H1 (cell line): Measurements from ENCODE around the gene HOXC13.

Source experiments
- CTCF ChIP-seq, 3 experiments: IDR thresholded peaks; 1 replicate in 2 of 3; 2 replicates in 1 of 3; pipeline versions ENCODE4 v1.5.1 to v1.6.1; 2011; ENCODE audit warnings: low read length in 3 of 3, mild to moderate bottlenecking in 3 of 3, inconsistent platforms in 2 of 3, low read depth in 1 of 3, moderate library complexity in 1 of 3; ENCODE audit not compliant: insufficient read depth in 1 of 3; ENCODE audit errors: control extremely low read depth in 1 of 3
- POLR2A ChIP-seq, 2 experiments: IDR thresholded peaks; 1 replicate in 1 of 2; 2 replicates in 1 of 2; pipeline ENCODE4 v1.6.1; 2011; ENCODE audit warnings: low read depth in 2 of 2, low read length in 2 of 2, mild to moderate bottlenecking in 2 of 2; ENCODE audit errors: control extremely low read depth in 1 of 2
- POLR2AphosphoS5 ChIP-seq: IDR thresholded peaks from 2 replicates; pipeline ENCODE4 v1.6.1; 2011; ENCODE audit warnings: low read depth, low read length

GRCh38 chr12:53975479-53976152 lies 37.0 kb downstream of the HOXC13 start:
- TF ChIP-seq CTCF (IDR thresholded peaks at IDR 0.05; ENCODE audit: control extremely low read depth in 1 of 3, insufficient read depth in 1 of 3, low read depth in 1 of 3, low read length in 3 of 3) (no peak), POLR2A (IDR thresholded peaks at IDR 0.05; ENCODE audit: control extremely low read depth in 1 of 2, low read depth in 2 of 2, low read length in 2 of 2) (no peak), POLR2AphosphoS5 (no peak)
